Endothelial cell of umbilical vein (primary cell): Measurements from ENCODE around the gene KIF6. TPM values are rescaled to one million over a fixed set of nuclear protein-coding genes. Genes with fewer than 3 reads are reported as not detected.

Experiments used
- BruUV-seq: library from RNA; stranded (reverse); fragments of 400-500 nt; replicated peaks from 2 replicates; lab custom pipeline; 2021; lab: Mats Ljungman, UMichigan
- CTCF ChIA-PET: fragments of 300-600, 350-600 bp; sonication (Branson Sonifier 250); formaldehyde crosslinking; loops from one replicate; lab custom pipeline; 2021; ENCODE audit warnings: antibody characterized with exemption, inconsistent platforms; lab: Charles Lee
- POLR2A ChIA-PET: fragments of 300-600, 350-600 bp; sonication (Branson Sonifier 250); formaldehyde crosslinking; loops from one replicate; lab custom pipeline; 2021; ENCODE audit warnings: antibody characterized with exemption, inconsistent platforms; lab: Charles Lee
- DNase-seq: peaks from one replicate; pipeline ENCODE4 v3.0.0-alpha.2; 2011; ENCODE audit warnings: low read depth, low spot score
- FAIRE-seq: peaks from 2 replicates; lab custom pipeline; 2011; peaks lifted over from hg19 to GRCh38; lab: Jason Lieb, UNC
- H2AFZ ChIP-seq: 2 replicates; pipeline ENCODE4 v1.6.0; 2012; ENCODE audit warnings: low read depth, low read length, control low read depth, inconsistent platforms
- H3K27ac ChIP-seq: 2 replicates; pipeline ENCODE4 v1.5.1; 2011; ENCODE audit warnings: low read depth, mild to moderate bottlenecking, control low read depth, low read length, moderate library complexity; ENCODE audit not compliant: insufficient read depth
- H3K27me3 ChIP-seq, 2 experiments: 2 replicates each; pipeline versions ENCODE4 v1.6.0 to v1.6.1; 2011; ENCODE audit warnings: low read length in 2 of 2, mixed read lengths in 1 of 2; ENCODE audit not compliant: control insufficient read depth in 2 of 2, insufficient read depth in 2 of 2
- H3K36me3 ChIP-seq, 2 experiments: 2 replicates in 1 of 2; 3 replicates in 1 of 2; pipeline ENCODE4 v1.5.1; 2011; ENCODE audit warnings: low read length in 2 of 2, mild to moderate bottlenecking in 1 of 2, moderate library complexity in 1 of 2; ENCODE audit not compliant: control insufficient read depth in 2 of 2, insufficient read depth in 2 of 2; ENCODE audit errors: extremely low read depth in 1 of 2
- H3K4me1 ChIP-seq: 3 replicates; pipeline ENCODE4 v1.5.1; 2011; ENCODE audit warnings: mild to moderate bottlenecking, low read length; ENCODE audit not compliant: control insufficient read depth, insufficient read depth; ENCODE audit errors: extremely low read depth
- H3K4me2 ChIP-seq: 2 replicates; pipeline ENCODE4 v1.6.1; 2011; ENCODE audit warnings: low read length, control low read depth, mixed read lengths; ENCODE audit not compliant: insufficient read depth
- H3K4me3 ChIP-seq, 3 experiments: fragments of 200-600 bp in 1 of 3; sonication (generic), shearing (Covaris generic) in 1 of 3; replicated peaks in 1 of 3; 2 replicates each; pipeline ENCODE4 v1.5.1; 2011 to 2016; ENCODE audit warnings: control low read depth in 3 of 3, low read length in 3 of 3, mild to moderate bottlenecking in 2 of 3, inconsistent platforms in 1 of 3, low read depth in 1 of 3, moderate library complexity in 1 of 3; ENCODE audit not compliant: insufficient read depth in 1 of 3
- H3K79me2 ChIP-seq: 2 replicates; pipeline ENCODE4 v1.6.0; 2012; ENCODE audit warnings: low read length, inconsistent platforms; ENCODE audit not compliant: control insufficient read depth, insufficient read depth
- H3K9ac ChIP-seq: replicated peaks from 2 replicates; pipeline ENCODE3; 2011; ENCODE audit warnings: low read length, control low read depth; ENCODE audit not compliant: insufficient read depth; ENCODE audit errors: extremely low read depth
- H3K9me1 ChIP-seq: replicated peaks from 3 replicates; pipeline ENCODE4 v1.6.0; 2011; ENCODE audit warnings: mild to moderate bottlenecking, low read length; ENCODE audit not compliant: control insufficient read depth, insufficient read depth; ENCODE audit errors: extremely low read depth
- H3K9me3 ChIP-seq: replicated peaks from 2 replicates; pipeline ENCODE4 v1.5.1; 2012; ENCODE audit warnings: low read length, inconsistent platforms; ENCODE audit not compliant: control insufficient read depth, insufficient read depth
- H4K20me1 ChIP-seq: replicated peaks from 2 replicates; pipeline ENCODE3; 2011; ENCODE audit warnings: mild to moderate bottlenecking, low read length; ENCODE audit not compliant: control insufficient read depth, insufficient read depth; ENCODE audit errors: extremely low read depth
- EZH2 ChIP-seq: IDR thresholded peaks from 2 replicates; pipeline ENCODE4 v1.6.1; 2012; ENCODE audit warnings: borderline replicate concordance, low read depth, mild to moderate bottlenecking, moderate library complexity, low read length, inconsistent platforms; ENCODE audit not compliant: severe bottlenecking
- FOS ChIP-seq: IDR thresholded peaks from 2 replicates; pipeline ENCODE4 v1.6.1; 2011; ENCODE audit warnings: mild to moderate bottlenecking, low read length, moderate library complexity, borderline replicate concordance; ENCODE audit not compliant: insufficient read depth
- GATA2 ChIP-seq: IDR thresholded peaks from 2 replicates; pipeline ENCODE4 v1.7.0; 2011; ENCODE audit warnings: low read depth, mild to moderate bottlenecking, moderate library complexity, mixed read lengths, low read length; ENCODE audit not compliant: insufficient read length, insufficient read depth
- JUN ChIP-seq: IDR thresholded peaks from 2 replicates; pipeline ENCODE4 v1.6.1; 2011; ENCODE audit warnings: borderline replicate concordance, low read depth; ENCODE audit not compliant: insufficient read length, insufficient read depth
- MYC ChIP-seq: IDR thresholded peaks from one replicate; pipeline ENCODE4 v1.6.1; 2011; ENCODE audit warnings: mild to moderate bottlenecking, low read depth, low read length
- POLR2A ChIP-seq: IDR thresholded peaks from 2 replicates; pipeline ENCODE4 v1.6.1; 2012; ENCODE audit warnings: low read depth, mild to moderate bottlenecking, control low read depth, low read length
- POLR2AphosphoS5 ChIP-seq: IDR thresholded peaks from 2 replicates; pipeline ENCODE4 v1.6.1; 2012; ENCODE audit warnings: low read depth, mild to moderate bottlenecking, control low read depth, low read length, moderate library complexity; ENCODE audit not compliant: insufficient read depth
- dilution Hi-C: fragments of 300-500 bp; cut with MboI; formaldehyde crosslinking; loops from one replicate; pipeline ENCODE4 v1.15.0; 2019; ENCODE audit warnings: low sequenced_read_pairs; ENCODE audit not compliant: extremely low pct_ligation_motif_present
- intact Hi-C: fragments of 100-400 bp; cut with micrococcal nuclease; formaldehyde crosslinking; loops from one replicate; pipeline ENCODE4 v1.10.0; 2022
- polyA plus RNA-seq, 4 experiments: library from polyadenylated mRNA; depleted of rRNA in 3 of 4; stranded (reverse) in 3 of 4; unstranded in 1 of 4; fragments of >200 nt; gene quantifications; 2 replicates each; pipeline versions ENCODE4 v1.2.1 to v1.2.3, GENCODE V29; 2011 to 2012; ENCODE audit warnings: missing spikeins in 1 of 4
- total RNA-seq: library from RNA; stranded (reverse); gene quantifications from 2 replicates; pipeline ENCODE4 v1.2.3, GENCODE V29; 2021
- TF ChIP-seq, protein P1 (sequence below): IDR thresholded peaks from 2 replicates; pipeline ENCODE4 v1.6.1; 2011; ENCODE audit not compliant: insufficient read depth, insufficient read length
- TF ChIP-seq, protein P2 (sequence below), 2 donors: IDR thresholded peaks; 1 replicate in 1 of 2; 2 replicates in 1 of 2; pipeline ENCODE4 v1.5.1; 2011; ENCODE audit warnings: low read length in 2 of 2, mild to moderate bottlenecking in 2 of 2, moderate library complexity in 2 of 2, control low read depth in 1 of 2, inconsistent platforms in 1 of 2, low read depth in 1 of 2; ENCODE audit not compliant: insufficient read depth in 1 of 2; ENCODE audit errors: extremely low read depth in 1 of 2

The KIF6 gene
- total and polyA plus RNA-seq, 2 donors (not counting 3 experiments of a cell fraction or from before 2014, with no cell fraction given) = not detected

DNA sequence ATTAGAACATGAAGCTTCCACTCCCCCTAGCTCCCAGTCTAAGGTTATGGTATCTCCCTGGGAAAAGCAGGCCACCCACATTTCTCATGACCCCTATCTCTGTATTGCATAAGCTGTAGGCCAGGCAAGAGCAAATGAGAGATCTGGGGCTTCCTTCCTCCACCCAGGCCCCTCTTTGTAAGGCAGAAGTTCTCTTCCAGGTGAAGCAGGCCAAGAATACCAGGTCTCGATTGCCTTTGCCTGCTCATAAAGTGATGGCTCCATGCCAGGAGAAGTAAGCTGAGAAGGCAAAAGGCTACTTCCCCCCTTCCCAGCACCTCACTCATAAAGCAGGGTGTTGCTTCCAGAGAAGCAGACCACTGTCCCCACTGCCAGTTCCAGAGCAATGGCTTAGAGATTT is 258.6 kb downstream of the KIF6 start:
- no peaks in the 10 kb centered on the region for H3K4me1 ChIP-seq
- FAIRE-seq (no peak), DNase-seq (no peak)
- ChIA-PET POLR2A (no interaction called here), CTCF (no interaction called here)
- no peaks in the 10 kb centered on the region for H4K20me1 ChIP-seq
- no TSS peak for BruUV-seq
- no peaks in the 10 kb centered on the region for H3K79me2 ChIP-seq
- H3K4me3 ChIP-seq = no peak overlapping the region
- no peak overlapping the region for H3K27ac ChIP-seq
- no peaks in the 10 kb centered on the region for H3K9me1 ChIP-seq
- H3K9ac ChIP-seq = no peak overlapping the region
- H3K4me2 ChIP-seq = no peak overlapping the region
- no peaks in the 10 kb centered on the region for H3K27me3 ChIP-seq
- no peaks in the 10 kb centered on the region for H3K36me3 ChIP-seq
- no peak overlapping the region for H2AFZ ChIP-seq
- dilution Hi-C loops (no loop called here), intact Hi-C loops (no loop called here)
- no peak for TF ChIP-seq JUN
- TF ChIP-seq POLR2A = no peak
- TF ChIP-seq GATA2 = no peak
- TF ChIP-seq EZH2 = no peak
- TF ChIP-seq MYC = no peak
- no peak for TF ChIP-seq POLR2AphosphoS5
- TF ChIP-seq, protein P1, sequence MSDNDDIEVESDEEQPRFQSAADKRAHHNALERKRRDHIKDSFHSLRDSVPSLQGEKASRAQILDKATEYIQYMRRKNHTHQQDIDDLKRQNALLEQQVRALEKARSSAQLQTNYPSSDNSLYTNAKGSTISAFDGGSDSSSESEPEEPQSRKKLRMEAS = no peak
- TF ChIP-seq, protein P2, sequence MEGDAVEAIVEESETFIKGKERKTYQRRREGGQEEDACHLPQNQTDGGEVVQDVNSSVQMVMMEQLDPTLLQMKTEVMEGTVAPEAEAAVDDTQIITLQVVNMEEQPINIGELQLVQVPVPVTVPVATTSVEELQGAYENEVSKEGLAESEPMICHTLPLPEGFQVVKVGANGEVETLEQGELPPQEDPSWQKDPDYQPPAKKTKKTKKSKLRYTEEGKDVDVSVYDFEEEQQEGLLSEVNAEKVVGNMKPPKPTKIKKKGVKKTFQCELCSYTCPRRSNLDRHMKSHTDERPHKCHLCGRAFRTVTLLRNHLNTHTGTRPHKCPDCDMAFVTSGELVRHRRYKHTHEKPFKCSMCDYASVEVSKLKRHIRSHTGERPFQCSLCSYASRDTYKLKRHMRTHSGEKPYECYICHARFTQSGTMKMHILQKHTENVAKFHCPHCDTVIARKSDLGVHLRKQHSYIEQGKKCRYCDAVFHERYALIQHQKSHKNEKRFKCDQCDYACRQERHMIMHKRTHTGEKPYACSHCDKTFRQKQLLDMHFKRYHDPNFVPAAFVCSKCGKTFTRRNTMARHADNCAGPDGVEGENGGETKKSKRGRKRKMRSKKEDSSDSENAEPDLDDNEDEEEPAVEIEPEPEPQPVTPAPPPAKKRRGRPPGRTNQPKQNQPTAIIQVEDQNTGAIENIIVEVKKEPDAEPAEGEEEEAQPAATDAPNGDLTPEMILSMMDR (IDR thresholded peaks at IDR 0.05; ENCODE audit: extremely low read depth in 1 of 2, insufficient read depth in 1 of 2, low read depth in 1 of 2, low read length in 2 of 2) = no peak
- TF ChIP-seq FOS = no peak
- no peaks in the 10 kb centered on the region for H3K9me3 ChIP-seq
